T1000 (cell line): ENCODE results near the gene RASA3.

Experiments used
- DNase-seq: peaks from one replicate; lab custom pipeline; 2025; ENCODE audit warnings: mixed read lengths; lab: John Stamatoyannopoulos, UW

The RASA3 gene

DNA sequence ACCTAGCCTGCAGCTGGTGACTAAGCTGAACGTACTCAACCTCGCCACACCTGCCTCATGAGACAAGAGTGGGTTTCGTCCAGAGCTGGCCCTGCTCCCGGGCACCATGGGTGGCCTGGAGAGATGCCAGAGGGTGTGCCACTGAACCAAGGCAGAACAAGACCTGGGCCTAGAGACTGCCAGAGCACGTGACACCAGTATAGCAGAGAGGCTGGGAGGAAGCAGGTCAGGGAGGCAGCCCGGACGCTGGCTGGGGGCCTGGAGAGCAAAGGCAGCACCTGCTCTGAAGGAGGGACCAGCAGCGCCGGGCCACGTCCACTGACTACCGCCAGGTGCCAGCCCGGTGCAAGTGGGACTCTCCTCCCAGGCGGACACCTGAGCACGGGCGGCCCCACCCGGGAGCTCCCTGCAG lies 151.2 kb downstream of the RASA3 start:
- peak; percentile 21 for DNase-seq

DNA sequence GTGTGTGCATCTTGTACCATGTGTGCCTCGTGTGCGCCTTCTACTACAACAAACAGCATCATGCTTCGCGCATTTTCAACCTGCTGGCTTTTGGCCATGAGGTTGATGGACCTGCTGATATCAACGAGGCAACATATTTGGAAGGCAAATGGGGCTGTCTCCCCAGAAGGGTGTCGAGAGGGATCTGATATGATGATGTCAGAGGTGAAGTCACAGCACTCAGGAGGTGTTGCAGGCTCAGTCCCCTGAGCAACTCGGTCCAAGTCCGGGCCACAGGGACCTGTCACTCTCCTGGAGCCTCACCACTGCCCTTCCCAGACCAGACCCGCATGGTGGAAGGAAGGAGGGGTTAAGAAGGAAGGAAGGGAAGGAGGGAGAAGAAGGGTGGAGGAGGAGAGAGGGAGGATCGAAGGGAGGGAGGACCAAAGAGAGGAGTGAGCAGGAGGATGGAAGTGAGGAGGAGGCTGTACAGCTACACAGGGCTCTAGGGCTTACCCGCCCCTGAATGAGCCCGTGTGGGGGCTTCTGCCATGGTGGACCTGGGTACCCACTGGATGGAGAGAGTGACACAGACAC lies 151.8 kb downstream of the RASA3 start:
- DNase-seq = no peak

DNA sequence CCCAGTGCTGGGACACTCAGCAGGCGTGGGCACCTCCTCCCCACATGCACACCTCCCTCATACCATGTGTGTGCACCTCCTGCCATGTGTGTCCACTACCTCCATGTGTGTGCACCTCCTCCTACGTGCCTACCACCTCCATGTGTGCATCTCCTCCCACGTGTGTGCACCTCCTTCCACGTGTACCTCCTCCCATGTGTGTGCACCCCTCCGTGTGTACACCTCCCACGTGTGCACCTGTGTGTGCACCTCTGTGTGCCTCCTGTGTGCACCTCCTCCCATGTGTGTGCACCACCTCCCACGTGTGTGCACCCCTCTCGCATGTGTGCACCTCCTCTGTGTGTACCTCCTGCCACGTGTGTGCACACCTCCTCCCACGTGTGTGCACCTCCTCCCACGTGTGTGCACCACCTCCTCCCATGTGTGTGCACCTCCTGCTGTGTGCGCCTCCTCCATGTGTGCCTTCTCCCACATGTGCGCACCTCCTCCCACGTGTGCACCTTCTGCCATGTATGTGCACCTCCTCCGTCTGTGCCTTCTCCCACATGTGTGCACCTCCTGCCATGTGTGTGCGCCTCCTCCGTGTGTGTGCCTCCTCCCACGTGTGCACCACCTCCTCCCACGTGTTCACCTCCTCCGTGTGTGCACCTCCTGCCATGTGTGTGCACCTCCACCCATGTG lies 152.5 kb downstream of the RASA3 start:
- no peak for DNase-seq

DNA sequence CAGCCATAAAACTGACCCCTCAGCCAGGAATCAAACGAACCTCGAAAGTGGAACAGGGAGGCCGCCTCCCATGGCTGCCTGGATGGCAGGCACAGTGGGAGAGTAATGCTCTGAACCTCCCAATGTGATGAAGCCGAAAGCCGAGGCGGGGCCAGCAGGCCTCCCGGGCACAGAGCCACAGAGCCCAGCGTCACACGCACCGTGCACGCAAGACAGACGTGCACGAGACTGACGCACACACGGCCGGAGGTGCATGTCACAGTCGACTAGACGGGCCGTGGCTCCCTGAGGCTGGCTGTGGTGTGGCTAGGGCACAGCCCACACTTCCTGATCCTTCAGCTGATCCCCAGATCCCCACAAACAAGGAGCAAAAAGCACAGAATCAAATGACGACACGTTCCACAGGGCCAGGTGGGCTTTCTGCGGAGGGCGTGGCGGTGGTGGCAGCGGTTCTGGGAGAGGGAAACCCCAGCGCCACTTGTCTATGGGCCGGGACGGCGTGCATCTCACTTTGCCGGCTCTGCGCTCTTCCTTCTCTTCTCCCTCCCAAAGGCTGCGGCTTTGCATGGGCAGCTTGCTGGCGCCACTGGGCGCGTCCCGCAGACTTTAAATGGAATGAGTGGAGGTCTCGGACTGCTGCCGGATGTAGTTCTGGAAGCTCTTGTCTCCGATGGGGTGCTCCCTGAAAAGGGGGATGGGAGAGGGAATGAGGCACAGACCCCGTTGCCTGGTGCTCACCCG lies 153.5 kb downstream of the RASA3 start:
- no peak for DNase-seq

DNA sequence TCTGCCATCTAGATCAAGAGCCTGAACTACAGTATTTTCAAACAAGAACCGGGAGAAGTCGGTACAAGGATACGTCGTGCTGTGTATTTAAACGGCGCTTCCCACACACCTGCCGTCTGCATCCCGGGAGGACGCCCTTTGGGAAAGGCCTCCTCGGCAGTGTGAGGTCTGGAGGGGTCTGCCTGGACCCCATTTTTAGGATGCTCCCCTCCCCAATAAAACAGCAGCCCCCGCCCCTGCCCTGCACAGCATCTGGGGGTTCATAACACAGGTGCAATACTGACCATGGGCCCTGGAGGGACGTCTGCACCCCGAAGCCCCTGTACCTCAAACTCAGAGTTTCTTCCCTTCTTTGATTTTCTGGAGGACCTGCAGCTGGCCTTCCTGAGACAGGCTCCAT lies 154.4 kb downstream of the RASA3 start:
- no peak for DNase-seq

DNA sequence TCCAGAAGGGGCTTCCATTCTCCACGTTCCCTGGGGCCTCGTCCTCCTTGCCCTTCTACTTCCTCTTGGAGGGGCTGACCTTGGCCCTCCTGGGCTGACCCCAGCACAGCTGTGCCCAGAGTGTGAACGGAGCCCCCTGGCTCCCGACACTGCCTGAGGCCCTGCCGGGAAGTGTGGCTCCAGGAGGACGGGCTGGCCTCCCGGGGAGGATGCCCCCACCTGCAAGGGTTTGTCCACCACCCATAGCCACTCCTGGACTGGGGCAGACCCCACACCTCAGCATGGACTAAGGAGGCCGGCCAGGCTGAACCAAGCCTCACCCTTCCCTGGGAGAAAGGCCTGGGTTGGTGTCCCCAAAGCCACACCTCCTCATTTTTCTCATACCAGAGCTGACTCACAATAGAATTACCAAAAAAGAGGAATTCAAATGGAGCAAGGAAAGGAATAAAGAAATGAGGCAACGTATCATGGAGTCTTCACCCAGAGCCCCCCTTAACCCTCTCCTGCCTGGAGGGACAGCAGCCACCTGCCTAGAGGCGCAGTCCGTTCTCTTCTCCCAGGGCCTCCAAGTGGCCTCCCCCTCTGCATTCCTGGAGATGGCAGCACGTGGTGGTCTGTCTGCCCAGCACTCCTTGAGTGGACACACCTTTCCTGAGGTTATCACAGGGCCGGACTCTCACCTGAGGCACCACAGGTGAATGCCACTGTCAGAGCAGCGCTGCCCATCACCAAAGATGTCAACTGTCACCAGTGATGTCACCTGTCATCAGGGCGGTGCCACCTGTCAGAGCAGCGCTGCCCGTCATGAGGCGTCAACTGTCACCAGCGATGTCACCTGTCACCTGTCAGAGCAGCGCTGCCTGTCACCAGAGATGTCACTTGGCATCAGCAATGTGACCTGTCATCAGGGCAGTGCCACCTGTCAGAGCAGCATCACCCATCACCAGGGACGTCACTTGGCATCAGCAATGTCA lies 155.4 kb downstream of the RASA3 start:
- peak; percentile 16 for DNase-seq

DNA sequence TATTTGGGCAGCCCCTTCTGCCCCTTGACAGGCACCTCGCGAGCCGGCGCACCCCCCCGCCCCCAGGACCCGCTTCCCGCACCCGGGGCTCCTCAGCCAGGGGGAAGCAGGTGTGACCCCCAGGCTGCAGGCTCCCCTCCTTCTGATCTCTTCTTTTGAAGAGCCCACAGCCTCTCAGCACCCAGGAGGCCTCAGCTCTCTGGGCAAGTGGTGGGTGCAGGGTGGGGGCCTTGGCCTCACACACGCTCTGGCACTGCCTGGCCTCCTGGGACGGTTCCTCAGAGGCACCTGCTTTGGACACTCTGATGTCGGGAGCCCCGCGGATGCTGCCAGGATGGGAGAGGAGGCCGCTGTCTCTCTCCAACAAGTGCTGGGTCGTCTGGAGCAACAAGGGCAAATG lies 157.0 kb downstream of the RASA3 start:
- DNase-seq = no peak

DNA sequence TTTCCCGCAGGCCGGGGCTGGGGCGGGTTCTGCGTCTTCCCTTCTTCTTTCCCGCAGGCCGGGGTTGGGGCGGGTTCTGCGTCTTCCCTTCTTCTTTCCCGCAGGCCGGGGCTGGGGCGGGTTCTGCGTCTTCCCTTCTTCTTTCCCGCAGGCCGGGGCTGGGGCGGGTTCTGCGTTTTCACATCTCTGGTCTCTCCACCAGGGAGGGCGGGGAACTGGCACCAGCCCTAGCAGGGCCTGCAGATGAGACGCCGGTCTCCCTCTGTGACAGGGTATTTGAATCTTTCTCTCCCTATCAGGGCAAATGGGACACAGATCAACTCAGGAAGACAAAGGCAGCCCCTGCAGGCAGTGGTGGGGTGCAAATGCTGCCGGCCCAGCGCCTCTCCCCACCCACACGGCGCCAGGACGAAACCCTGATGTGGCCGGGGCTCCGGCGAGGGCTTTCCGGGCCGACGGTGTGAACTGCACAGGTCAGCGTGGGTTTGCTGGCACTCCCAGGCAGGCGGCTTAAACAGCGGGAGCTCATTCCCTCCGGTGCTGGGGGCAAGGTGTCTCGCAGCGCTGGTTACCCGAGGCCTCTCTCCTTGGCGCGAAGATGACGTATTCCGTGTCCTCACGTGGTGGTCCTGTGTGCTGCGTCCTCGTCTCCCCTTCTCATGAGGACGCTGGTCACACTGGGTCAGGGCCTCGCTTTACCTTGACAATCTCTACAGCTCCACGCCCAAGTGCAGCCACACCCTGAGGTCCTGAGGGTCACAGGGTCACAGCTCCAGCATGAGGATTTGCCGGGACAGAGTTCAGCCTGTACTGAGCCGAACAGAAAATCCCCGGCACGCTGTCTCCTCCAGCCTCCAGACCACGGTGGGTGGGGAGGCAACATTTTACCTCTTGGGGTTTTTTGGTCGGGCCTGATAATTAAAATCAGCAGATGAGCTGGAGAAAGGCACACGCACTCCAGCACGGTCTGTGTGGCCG lies 157.8 kb downstream of the RASA3 start:
- no peak for DNase-seq

DNA sequence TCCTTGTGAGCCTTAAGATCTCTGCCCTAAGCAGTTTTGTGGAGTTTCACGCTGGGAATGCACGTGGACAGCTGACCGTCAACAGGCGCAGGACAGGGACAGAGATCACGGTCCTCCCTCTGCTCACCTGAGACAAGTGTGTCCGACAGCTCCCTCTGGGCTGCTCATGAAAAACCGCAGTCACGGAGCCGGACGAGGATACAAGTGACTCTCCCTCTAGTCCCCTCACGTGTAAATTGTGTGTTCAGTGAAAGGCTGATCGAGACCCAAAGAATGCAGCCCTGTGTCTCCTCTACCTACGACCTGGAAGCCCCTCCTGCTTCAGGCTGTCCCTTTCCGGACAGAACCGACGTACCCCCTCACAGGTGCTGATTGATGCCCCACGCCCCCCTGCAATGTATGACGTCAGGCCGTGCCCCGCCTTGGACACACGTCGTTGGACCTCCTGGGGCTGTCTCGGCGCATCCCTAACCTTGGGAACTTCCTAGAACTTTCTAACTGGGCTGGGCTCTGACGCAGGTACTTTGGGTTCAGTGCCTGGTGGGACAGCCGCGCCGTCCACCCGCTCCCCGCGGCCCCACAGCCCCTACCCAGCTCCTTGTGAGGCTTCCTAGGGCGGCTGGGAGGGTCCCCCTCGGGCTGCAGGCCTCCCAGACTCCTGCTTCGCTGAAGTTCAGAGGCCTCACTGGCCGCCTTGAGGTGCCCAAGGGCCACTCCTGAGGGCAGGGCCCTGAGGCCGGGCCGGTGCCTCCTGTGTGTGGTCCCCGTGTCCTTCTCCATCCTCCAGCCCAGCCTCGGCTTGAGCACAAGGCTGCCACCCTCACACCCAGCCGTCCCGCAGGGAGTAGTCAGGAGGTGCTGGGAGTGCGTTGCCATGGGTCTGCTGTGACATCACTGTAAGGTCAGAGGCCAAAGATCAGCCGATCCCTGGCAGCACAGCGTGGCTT lies 158.9 kb downstream of the RASA3 start, which contains the start of gene C13orf46:
Gene C13orf46 (minus strand): TSS at position 859 of the 947 bp plus-strand sequence. CDS start 79 bp downstream, at position 780.
- no peak for DNase-seq

DNA sequence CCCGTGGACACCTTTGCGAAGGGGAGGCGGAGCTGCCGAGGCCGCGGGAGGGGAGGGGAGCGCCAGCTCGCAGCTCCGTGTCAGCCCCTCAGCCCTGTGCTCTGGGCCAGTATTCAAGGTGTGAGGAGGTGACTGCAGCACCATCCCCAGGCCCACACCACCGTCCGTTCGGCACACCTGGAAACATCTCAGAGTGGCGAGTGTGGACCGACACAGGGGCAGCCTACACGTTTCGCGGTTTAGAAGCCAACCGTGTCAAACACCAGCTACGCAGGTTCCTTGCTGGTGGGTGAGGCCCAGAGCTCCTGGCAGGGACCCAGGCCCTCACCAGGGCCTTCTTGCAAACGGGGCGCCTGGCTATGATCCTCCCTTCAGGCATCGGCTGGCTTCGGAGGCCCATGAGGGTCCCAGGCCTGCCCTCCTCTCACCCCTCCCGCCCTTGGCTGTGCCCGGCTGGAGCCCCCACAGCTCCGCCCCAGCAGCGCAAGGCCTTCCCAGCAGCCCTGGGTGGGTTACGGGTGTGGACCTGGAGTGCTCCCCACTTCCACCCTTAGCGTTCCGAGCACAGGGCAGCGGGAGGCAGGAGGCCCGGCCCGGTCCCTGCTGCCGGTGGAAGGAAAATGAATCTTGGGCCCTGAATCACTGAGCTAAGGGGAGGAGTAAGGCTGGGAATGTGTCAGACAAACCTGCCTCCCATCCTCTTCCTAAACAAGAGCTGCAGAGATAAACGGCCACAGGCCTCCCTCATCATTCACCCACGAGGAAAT lies 159.8 kb downstream of the RASA3 start:
- no peak for DNase-seq

DNA sequence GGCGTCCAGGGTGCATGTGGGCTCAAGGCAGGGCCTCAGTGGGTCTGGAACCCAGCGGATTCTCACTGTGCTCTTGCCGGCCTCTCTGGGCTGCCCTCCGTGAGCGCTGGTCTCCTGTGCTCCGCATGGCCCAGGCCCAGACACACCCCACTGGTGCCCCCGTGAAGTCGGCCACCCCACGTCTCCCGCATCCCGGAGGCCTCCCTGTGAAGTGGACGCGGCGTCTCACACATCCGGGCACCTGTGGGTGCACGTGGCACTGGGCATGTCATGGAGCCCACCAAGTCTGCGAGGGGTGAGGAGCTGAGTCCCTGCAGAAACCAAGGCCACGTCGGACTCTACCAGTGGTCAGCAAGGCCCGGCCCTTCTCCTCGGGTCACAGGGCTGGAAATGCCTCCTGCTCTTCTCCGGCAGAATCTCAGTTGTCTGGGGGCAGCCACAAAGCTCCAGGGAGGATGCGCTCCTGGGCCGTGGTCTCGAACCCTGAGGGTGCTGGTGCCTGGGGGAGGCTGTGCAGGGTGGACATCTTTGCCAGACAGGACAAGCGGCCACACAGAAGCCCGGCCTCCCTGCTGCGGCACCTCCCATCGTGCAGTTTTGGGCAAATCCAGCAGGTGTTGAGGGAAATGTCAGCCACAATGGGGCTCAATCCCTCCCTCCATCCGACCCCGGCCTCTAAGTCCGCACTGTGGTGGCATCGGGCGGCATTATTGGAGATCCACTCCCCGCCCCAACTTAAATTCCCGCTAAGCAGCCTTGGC lies 160.8 kb downstream of the RASA3 start:
- DNase-seq = no peak

DNA sequence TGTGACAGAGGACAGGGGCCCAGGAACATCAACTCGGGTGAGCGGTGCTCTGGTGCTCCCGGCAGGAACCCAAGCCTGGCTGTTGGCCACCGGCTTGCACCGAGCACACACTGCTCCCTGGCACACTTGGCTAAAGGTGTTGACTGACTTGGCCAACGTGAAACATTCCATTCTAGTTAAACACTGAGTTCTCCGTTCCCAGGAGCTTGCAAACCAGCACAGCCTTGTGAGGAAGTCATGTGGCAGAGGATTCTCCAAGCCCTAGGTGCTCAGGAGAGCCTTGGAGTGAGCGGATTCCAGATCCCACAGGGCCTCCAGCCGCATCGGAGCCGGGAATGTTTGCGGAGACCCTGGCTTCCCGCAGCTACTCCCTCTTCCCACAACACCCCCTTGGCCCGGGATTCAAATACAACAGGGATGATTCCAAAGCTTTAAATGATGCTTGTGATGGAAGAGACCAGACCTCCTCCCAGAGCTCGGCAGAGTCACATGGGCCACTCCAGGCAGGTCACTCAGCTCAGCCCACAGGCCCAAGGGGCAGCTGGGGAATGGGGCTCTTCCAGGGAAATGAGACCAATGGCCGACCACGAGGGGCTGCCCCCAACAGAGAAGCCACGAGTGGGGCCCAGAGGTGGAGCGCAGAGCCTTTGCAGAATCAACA lies 161.5 kb downstream of the RASA3 start:
- DNase-seq = no peak

DNA sequence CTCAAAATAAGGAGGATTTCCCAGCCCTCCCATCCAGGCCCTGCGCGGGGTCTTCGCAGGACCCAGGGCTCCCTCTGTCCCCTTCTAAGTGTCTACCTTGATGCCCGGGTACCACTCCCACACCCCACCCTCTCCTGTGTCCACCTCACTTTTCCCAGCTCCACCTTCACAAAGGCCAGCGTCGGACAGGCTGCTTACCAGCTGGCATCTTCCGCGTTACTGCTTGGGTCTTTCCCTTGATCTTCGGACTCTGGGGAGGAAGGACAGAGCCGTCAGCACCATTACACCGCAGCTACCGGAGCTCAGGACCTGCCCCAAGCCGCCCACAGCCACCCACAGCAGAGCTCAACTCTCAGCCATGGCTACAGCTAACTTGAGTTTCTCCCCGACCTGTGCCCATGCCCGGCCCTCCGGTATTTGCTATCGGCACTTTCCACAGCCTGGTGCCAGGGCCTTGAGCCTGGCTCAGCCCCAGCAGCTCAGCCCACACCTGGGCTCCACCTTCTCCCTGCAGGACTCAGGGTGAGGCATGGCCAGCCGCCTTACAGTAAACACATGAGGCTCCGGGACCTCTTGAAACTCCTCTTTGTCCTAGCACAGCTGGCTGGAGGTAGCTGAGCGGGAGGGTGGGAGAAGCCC lies 162.3 kb downstream of the RASA3 start:
- DNase-seq = no peak

DNA sequence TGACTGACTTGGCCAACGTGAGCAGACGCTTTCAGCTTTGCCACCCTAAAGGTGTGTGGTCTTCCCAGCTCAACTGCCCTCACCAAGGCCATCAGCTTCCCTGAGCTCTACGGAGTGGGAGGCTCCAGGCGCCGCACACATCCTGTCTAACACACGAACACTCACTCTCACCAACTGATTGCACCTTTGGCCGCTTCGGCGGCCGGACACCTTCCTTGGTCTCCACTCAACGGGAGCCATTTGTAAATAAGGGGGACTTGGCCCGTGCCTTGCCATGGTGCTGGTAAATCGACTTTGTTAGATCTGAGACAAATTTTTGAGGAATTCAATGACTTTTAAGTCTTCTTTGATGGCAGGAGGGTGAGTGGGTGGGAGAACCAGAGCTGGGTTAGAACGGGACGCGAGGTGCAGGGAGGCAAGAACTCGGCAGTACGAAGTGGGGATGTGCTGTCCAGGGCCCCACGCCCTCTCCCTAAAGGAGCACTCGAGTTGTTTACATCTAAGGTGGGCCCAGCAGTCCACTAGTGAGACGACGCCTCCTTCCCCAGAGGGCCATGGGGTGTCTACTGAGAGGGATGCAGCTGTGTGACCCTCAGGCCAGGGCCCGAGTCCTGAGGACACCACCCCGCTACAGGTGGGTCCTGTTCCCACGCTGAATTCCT lies 163.0 kb downstream of the RASA3 start:
- DNase-seq = no peak

DNA sequence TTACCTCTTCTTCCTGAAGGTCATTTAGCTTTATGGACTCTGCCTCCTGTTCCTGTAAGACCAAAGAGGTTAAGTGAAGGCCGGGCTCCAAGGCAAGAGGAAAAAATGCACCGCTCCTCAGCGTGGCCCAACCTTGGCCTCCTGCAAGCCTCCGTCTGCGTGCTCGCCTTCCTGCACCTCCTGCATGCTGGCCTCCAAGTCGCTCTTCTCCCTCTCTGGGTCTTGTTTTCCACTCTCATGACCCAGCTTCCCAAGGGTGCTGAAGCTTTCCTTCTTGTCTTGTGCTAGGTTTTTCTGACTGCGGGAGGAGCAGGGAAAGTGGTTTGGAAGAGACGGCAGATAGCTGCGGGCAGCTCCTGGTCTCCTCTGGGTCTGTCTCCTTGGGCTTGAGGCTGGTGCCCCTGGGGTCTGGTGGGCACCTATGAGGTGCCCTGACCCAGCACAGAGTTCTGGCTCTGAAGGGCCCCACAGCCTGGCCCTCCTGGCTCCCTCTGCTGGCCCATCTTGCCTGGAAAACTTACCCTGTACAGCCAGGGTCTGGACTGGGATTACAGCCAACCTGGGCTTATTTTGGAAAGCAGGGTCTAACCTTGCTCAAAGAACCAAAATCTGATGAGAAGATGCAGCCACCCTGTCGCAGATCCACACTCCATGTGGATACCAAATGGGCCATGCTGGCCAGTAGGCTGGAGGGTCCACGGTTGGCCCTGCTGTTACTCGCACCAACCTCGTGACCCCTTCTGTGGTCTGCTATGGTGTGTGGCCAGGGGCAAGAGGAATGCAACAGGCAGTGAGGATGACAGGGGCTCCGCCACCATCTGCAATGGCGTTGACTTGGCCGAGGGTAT lies 163.7 kb downstream of the RASA3 start:
- DNase-seq = no peak
